Transverse colon (tissue), 4 donors: ENCODE results near the gene DEAF1. TPM values are rescaled to one million over a fixed set of nuclear protein-coding genes. Genes with fewer than 3 reads are reported as not detected.
A peak's percentile ranks its signal among the peaks of the same experiment; 100 is the strongest.

Source experiments
- DNase-seq: peaks from one replicate; pipeline ENCODE4 v3.0.0-alpha.2; 2019
- H3K27ac ChIP-seq, 4 donors: fragments of 200-600 bp; sonication (generic); 2 replicates each; pipeline ENCODE4 v1.5.1; 2016 to 2018; ENCODE audit warnings: inconsistent platforms in 4 of 4
- H3K27me3 ChIP-seq: fragments of 200-600 bp; sonication (generic); 2 replicates; pipeline ENCODE4 v1.5.1; 2017; ENCODE audit warnings: inconsistent platforms
- H3K36me3 ChIP-seq, 4 donors: fragments of 200-600 bp; sonication (generic); 2 replicates each; pipeline ENCODE4 v1.5.1; 2017 to 2019; ENCODE audit warnings: inconsistent platforms in 4 of 4
- H3K4me1 ChIP-seq, 4 donors: fragments of 200-600 bp; sonication (generic); 2 replicates each; pipeline ENCODE4 v1.5.1; 2017 to 2020; ENCODE audit warnings: inconsistent platforms in 4 of 4
- H3K4me3 ChIP-seq, 4 donors: fragments of 200-600 bp; sonication (generic); 1 replicate in 1 of 4; 2 replicates in 3 of 4; pipeline versions ENCODE4 v1.5.1 to v1.6.1; 2017 to 2019; ENCODE audit warnings: inconsistent platforms in 4 of 4
- H3K9me3 ChIP-seq, 2 donors: fragments of 200-600 bp; sonication (generic); 2 replicates each; pipeline ENCODE4 v1.5.1; 2017 to 2019; ENCODE audit warnings: inconsistent platforms in 2 of 2
- EP300 ChIP-seq: sonication (generic); formaldehyde crosslinking; IDR thresholded peaks from one replicate; pipeline ENCODE4 v1.6.1; 2017; ENCODE audit warnings: antibody characterized with exemption, low read depth
- POLR2A ChIP-seq: fragments of 450-650 bp; IDR thresholded peaks from one replicate; pipeline ENCODE4 v1.6.1; 2016; ENCODE audit warnings: antibody characterized with exemption, mild to moderate bottlenecking, moderate library complexity
- POLR2AphosphoS5 ChIP-seq, 3 donors: sonication (generic); formaldehyde crosslinking; IDR thresholded peaks; one replicate each; pipeline ENCODE4 v1.6.1; 2016; ENCODE audit warnings: antibody characterized with exemption in 3 of 3
- WGBS, 2 donors: methylation state at CpG; one replicate each; pipeline ENCODE4 v1.1.5; 2018; ENCODE audit warnings: low coverage in 1 of 2; 5-methylcytosine and 5-hydroxymethylcytosine counted together
- in situ Hi-C, 4 donors: fragments of 200-750 bp; cut with MboI; loops; one replicate each; pipeline versions ENCODE4 v1.15.0 to v1.15.1; 2017; ENCODE audit warnings: low sequenced_read_pairs in 3 of 4, low pct_ligation_motif_present in 1 of 4, low pct_unique_long_range_greater_than_20kb in 1 of 4
- intact Hi-C: fragments of 100-400 bp; cut with DNase I; formaldehyde crosslinking; loops from one replicate; pipeline ENCODE4 v1.15.1; 2023; ENCODE audit warnings: low total_unique reads
- total RNA-seq, 4 donors: library from RNA; depleted of rRNA; stranded (reverse); fragments of >200 nt; gene quantifications; one replicate each; pipeline ENCODE4 v1.1.0, GENCODE V29; 2016
- TF ChIP-seq, protein P1 (sequence below), 5 experiments: fragments of 200-600 bp in 3 of 5; fragments of 450-650 bp in 2 of 5; sonication (generic) in 3 of 5; IDR thresholded peaks; 1 replicate in 2 of 5; 2 replicates in 3 of 5; pipeline ENCODE4 v1.5.1; 2016 to 2017; ENCODE audit warnings: antibody characterized with exemption in 5 of 5, inconsistent platforms in 3 of 5, mild to moderate bottlenecking in 2 of 5, moderate library complexity in 1 of 5

The DEAF1 gene
- total RNA-seq, 4 donors from 2014 or later: 24.4 to 84.5 (median 34.0) TPM

DNA sequence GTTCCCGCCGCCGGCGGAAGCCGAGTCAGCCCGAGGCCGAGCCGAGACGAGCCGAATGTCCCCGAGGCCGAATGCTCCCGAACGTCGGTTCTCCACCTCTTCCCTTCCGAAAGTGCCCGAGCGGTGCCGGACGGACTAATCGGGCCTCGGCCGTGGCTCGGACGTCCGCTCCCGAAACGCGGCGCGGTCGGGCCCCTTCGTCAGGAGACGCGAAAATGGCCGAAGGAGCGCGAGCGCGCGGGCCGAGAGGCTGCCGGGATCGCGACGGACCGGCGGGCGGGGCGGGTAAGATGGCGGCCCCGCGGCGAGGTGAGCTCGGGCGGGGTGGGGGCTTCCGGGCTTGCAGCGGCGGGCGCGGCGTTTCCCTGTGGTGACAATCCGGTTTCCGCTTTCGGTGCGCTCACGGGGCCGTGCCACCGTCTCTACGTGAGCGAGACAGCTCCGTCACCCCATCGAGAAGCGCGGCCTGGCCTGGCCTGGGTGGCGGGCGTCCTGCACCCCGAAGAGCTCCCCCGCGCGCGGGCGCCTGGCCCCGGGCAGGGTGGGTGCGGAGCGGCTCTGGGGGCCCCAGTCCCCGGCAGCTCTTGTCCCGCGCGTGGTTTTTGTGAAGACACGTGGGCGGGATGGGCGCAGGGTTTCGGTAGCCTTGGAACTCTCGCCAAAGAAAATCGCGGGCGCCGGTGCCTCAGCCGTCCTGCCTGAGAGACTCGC lies 671 bp upstream of the DEAF1 start, which contains the start of gene TMEM80:
Gene TMEM80, plus strand, starts transcription at position 279 of the 711 bp plus-strand sequence. Its CDS starts 12 bp downstream, at position 291.
- DNase-seq: peak; percentile 99
- peak within 1 kb of the TSS; percentile 75 to 94 (median 80) for H3K4me3 ChIP-seq
- intact Hi-C loops: no loop called here
- H3K36me3 ChIP-seq: peaks cover 0 to 3% (median 0%) of the 10 kb centered on the region in 4 donors
- WGBS, 2 donors: 1% methylated on average over 56 of the region's 101 CpGs; no CpG with 5 or more reads in 1 of the 2 donors
- H3K4me1 ChIP-seq: peaks cover 24 to 53% (median 41%) of the 10 kb centered on the region in 4 donors
- TF ChIP-seq EP300 (no peak), POLR2A (peak; percentile 79), POLR2AphosphoS5 (IDR thresholded peaks at IDR 0.05) (peak; percentile 45 to 70 (median 53))
- no peaks in the 10 kb centered on the region for H3K27me3 ChIP-seq
- in situ Hi-C loops: no loop called here
- no peaks in the 10 kb centered on the region for H3K9me3 ChIP-seq
- peak within 1 kb of the TSS; percentile 97 to 99 (median 98) for H3K27ac ChIP-seq

DNA sequence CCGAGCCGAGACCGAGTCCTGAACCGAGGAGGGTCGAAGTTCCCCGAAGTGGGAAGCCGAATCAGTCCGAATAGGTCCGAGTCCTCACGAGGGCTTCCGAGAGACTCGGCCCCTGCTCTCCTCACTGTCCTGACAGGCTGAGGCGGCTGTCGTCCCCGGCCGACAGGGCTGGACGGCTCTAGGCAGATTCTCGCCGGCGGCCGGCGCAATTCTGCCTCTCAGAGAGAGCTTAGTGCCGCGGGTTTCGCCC lies 191 bp upstream of the DEAF1 start:
- no peaks in the 10 kb centered on the region for H3K27me3 ChIP-seq
- TF ChIP-seq POLR2A (no peak), POLR2AphosphoS5 (IDR thresholded peaks at IDR 0.05) (no peak), EP300 (no peak)
- TF ChIP-seq, protein P1, sequence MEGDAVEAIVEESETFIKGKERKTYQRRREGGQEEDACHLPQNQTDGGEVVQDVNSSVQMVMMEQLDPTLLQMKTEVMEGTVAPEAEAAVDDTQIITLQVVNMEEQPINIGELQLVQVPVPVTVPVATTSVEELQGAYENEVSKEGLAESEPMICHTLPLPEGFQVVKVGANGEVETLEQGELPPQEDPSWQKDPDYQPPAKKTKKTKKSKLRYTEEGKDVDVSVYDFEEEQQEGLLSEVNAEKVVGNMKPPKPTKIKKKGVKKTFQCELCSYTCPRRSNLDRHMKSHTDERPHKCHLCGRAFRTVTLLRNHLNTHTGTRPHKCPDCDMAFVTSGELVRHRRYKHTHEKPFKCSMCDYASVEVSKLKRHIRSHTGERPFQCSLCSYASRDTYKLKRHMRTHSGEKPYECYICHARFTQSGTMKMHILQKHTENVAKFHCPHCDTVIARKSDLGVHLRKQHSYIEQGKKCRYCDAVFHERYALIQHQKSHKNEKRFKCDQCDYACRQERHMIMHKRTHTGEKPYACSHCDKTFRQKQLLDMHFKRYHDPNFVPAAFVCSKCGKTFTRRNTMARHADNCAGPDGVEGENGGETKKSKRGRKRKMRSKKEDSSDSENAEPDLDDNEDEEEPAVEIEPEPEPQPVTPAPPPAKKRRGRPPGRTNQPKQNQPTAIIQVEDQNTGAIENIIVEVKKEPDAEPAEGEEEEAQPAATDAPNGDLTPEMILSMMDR (IDR thresholded peaks at IDR 0.05): no peak
- no peak for DNase-seq
- 0% methylated on average over 8 of the region's 25 CpGs; no CpG with 5 or more reads in 1 of the 2 donors for WGBS, 2 donors
- no peaks in the 10 kb centered on the region for H3K9me3 ChIP-seq
- peak overlapping the region; percentile 97 to 99 (median 98) for H3K27ac ChIP-seq
- H3K4me1 ChIP-seq: peaks cover 24 to 54% (median 42%) of the 10 kb centered on the region in 4 donors
- in situ Hi-C loops (no loop called here), intact Hi-C loops (no loop called here)
- H3K36me3 ChIP-seq: peaks cover 0 to 3% (median 0%) of the 10 kb centered on the region in 4 donors
- peak overlapping the region; percentile 69 to 94 (median 76) for H3K4me3 ChIP-seq

DNA sequence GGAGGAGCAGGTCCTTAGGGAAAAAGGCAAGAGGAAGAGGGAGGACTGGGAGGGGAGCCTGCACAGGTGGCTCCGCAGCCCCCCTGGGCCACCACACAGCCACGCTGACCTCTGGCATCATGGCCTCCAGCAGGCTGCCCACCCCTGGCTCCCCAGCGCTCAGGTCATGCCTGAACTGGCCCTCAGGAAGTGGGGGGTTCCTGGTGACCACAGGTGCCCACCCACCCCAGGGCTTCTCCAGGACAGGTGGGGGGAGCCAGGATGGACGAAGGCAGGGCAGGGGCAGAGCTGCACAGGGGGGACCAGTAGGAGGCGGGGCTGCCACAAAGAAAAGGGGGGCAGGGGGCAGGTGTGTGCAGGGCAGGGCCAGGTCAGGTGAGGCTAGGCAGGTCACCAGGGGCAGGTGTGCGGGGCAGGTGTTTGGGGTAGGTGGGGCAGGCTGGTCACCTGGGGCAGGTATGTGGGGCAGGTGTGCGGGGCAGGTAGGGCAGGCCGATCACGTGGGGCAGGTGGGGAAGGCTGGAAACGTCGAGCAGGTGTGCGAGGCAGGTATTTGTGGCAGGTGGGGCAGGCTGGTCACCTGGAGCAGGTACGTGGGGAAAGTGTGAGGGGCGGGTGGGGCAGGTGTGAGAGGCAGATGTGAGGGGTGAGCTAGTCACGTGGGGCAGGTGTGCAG lies 997 bp downstream of the DEAF1 start:
- in situ Hi-C loops: no loop called here
- H3K36me3 ChIP-seq: peaks cover 0 to 2% (median 0%) of the 10 kb centered on the region in 4 donors
- peak overlapping the region in 3 of 4 donors; percentile 75 to 94 (median 76) for H3K4me3 ChIP-seq
- H3K4me1 ChIP-seq: peaks cover 24 to 54% (median 42%) of the 10 kb centered on the region in 4 donors
- intact Hi-C loops: no loop called here
- TF ChIP-seq EP300 (no peak), POLR2A (no peak), POLR2AphosphoS5 (IDR thresholded peaks at IDR 0.05) (no peak)
- TF ChIP-seq, protein P1 (IDR thresholded peaks at IDR 0.05): no peak
- H3K27me3 ChIP-seq: no peaks in the 10 kb centered on the region
- H3K9me3 ChIP-seq: no peaks in the 10 kb centered on the region
- DNase-seq: peak; percentile 69
- 49% methylated on average over 15 of the region's 15 CpGs; no CpG with 5 or more reads in 1 of the 2 donors for WGBS, 2 donors
- peak overlapping the region; percentile 97 to 99 (median 98) for H3K27ac ChIP-seq

DNA sequence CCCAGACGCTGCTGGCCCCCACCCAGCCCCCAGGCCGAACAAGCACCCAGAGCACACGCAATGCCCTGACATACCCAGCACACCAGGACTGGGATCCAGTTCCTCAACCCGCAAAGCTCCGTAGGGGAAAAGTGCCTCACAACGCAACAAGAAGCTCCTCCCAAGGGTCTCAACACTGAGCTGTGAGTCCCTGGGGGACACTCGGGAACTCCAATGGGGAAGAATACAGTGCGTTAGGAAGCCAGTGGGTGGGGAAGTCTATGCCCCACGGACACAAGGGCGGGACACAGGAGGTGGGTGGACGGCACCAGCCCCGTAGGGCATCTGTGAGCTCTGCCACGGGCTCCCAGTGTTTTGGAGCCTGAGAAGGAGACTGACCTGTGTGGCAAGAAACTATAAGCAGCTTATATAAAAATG lies 1.6 kb downstream of the DEAF1 start:
- in situ Hi-C loops: no loop called here
- intact Hi-C loops: no loop called here
- no peak for DNase-seq
- H3K27me3 ChIP-seq: no peaks in the 10 kb centered on the region
- no peaks in the 10 kb centered on the region for H3K9me3 ChIP-seq
- WGBS, 2 donors: 55 to 69% methylated on average over 2 to 13 of the region's 13 CpGs
- H3K4me1 ChIP-seq: peaks cover 24 to 52% (median 41%) of the 10 kb centered on the region in 4 donors
- H3K27ac ChIP-seq: peak overlapping the region; percentile 1 to 99 (median 56)
- no peak overlapping the region for H3K4me3 ChIP-seq
- peaks cover 0 to 2% (median 0%) of the 10 kb centered on the region in 4 donors for H3K36me3 ChIP-seq
- no peak for TF ChIP-seq POLR2AphosphoS5 (IDR thresholded peaks at IDR 0.05)
- TF ChIP-seq EP300: no peak
- TF ChIP-seq, protein P1 (IDR thresholded peaks at IDR 0.05): no peak
- TF ChIP-seq POLR2A: no peak
